HepG2 (cell line): ENCODE results near the gene KCND3. TPM values are rescaled to one million over a fixed set of nuclear protein-coding genes. Genes with fewer than 3 reads are reported as not detected.
A peak's percentile ranks its signal among the peaks of the same experiment; 100 is the strongest.

Source experiments
- ATAC-seq: fragments of 200-7000 bp; cut with Tn5 transposase; 3 replicates; pipeline ENCODE4 v1.9.1; 2020; ENCODE audit warnings: mild to moderate bottlenecking, moderate library complexity
- BruUV-seq: library from RNA; stranded (reverse); fragments of 400-500 nt; replicated peaks from 2 replicates; lab custom pipeline; 2021; lab: Mats Ljungman, UMichigan
- CTCF ChIA-PET: fragments of 300-600 bp; formaldehyde crosslinking; extraction: SDS; loops from one replicate; lab custom pipeline; 2021; ENCODE audit warnings: low total read pairs, inconsistent platforms, low intra/inter-chr PET ratio; lab: Yijun Ruan, JAX
- POLR2A ChIA-PET: fragments of 350-600 bp; sonication (Branson Sonifier 250); formaldehyde crosslinking; loops from one replicate; lab custom pipeline; 2020; ENCODE audit warnings: antibody characterized with exemption, inconsistent platforms; lab: Yijun Ruan, JAX
- DNase-seq: peaks from one replicate; pipeline ENCODE4 v3.0.0-alpha.2; 2015; ENCODE audit warnings: low spot score
- FAIRE-seq: peaks from 3 replicates; lab custom pipeline; 2011; peaks lifted over from hg19 to GRCh38; lab: Jason Lieb, UNC
- H2AFZ ChIP-seq: one replicate; pipeline ENCODE4 v1.6.1; 2011; ENCODE audit warnings: low read length, inconsistent platforms
- H3K27ac ChIP-seq: fragments of 300-600 bp; 3 replicates; pipeline ENCODE4 v1.8.0; 2011; ENCODE audit warnings: mixed run types, mild to moderate bottlenecking, mixed read lengths, low read length, inconsistent platforms; ENCODE audit not compliant: insufficient read depth; ENCODE audit errors: extremely low read length
- H3K27me3 ChIP-seq, 2 experiments: fragments of 200-600 bp in 1 of 2; 2 replicates in 1 of 2; 3 replicates in 1 of 2; pipeline versions ENCODE4 v1.6.0 to v1.8.0; 2011; ENCODE audit warnings: low read length in 2 of 2, mild to moderate bottlenecking in 2 of 2, moderate library complexity in 2 of 2, inconsistent platforms in 1 of 2; ENCODE audit not compliant: insufficient read depth in 2 of 2, control insufficient read depth in 1 of 2
- H3K36me3 ChIP-seq, 2 experiments: fragments of 200-600 bp in 1 of 2; replicated peaks in 1 of 2; 2 replicates in 1 of 2; 3 replicates in 1 of 2; pipeline versions ENCODE4 v1.5.1 to v1.8.0; 2011; ENCODE audit warnings: low read length in 2 of 2, inconsistent platforms in 1 of 2; ENCODE audit not compliant: insufficient read depth in 2 of 2, control insufficient read depth in 1 of 2
- H3K4me1 ChIP-seq: 2 replicates; pipeline ENCODE4 v1.5.1; 2012; ENCODE audit warnings: low read length, inconsistent platforms; ENCODE audit not compliant: insufficient read depth
- H3K4me2 ChIP-seq: 2 replicates; pipeline ENCODE4 v1.6.0; 2011; ENCODE audit warnings: low read depth, low read length, inconsistent platforms
- H3K4me3 ChIP-seq, 3 experiments: fragments of 200-600 bp in 1 of 3; sonication (generic), shearing (Covaris generic) in 1 of 3; replicated peaks in 1 of 3; 2 replicates each; pipeline ENCODE4 v1.5.1; 2011 to 2016; ENCODE audit warnings: low read length in 3 of 3, inconsistent platforms in 2 of 3, low read depth in 2 of 3, mild to moderate bottlenecking in 2 of 3, control low read depth in 1 of 3, mixed read lengths in 1 of 3; ENCODE audit not compliant: insufficient read depth in 1 of 3
- H3K79me2 ChIP-seq: one replicate; pipeline ENCODE4 v1.6.1; 2011; ENCODE audit warnings: low read length, inconsistent platforms; ENCODE audit not compliant: insufficient read depth
- H3K9ac ChIP-seq: 2 replicates; pipeline ENCODE4 v1.6.0; 2011; ENCODE audit warnings: mild to moderate bottlenecking, low read depth, low read length, inconsistent platforms; ENCODE audit not compliant: insufficient read depth
- H3K9me3 ChIP-seq: 2 replicates; pipeline ENCODE4 v1.5.1; 2012; ENCODE audit warnings: mild to moderate bottlenecking, low read length
- H4K20me1 ChIP-seq: 2 replicates; pipeline ENCODE4 v1.6.0; 2011; ENCODE audit warnings: inconsistent platforms, mild to moderate bottlenecking, low read length, moderate library complexity; ENCODE audit not compliant: insufficient read depth
- ADNP ChIP-seq: sonication (generic); formaldehyde crosslinking; IDR thresholded peaks from 2 replicates; pipeline ENCODE4 v1.4.0; 2020; ENCODE audit warnings: missing genetic modification reagents
- DMTF1 ChIP-seq: sonication (generic); formaldehyde crosslinking; IDR thresholded peaks from 2 replicates; pipeline ENCODE4 v1.4.0; 2020; ENCODE audit warnings: mild to moderate bottlenecking, missing genetic modification reagents
- FOXP4 ChIP-seq: sonication (generic); formaldehyde crosslinking; IDR thresholded peaks from 2 replicates; pipeline ENCODE4 v1.4.0; 2020; ENCODE audit warnings: missing genetic modification reagents
- MYC ChIP-seq: sonication (generic); formaldehyde crosslinking; IDR thresholded peaks from 2 replicates; pipeline ENCODE4 v1.9.0; 2021; ENCODE audit warnings: missing genetic modification reagents, borderline replicate concordance
- NCOA1 ChIP-seq: sonication (generic); formaldehyde crosslinking; IDR thresholded peaks from 2 replicates; pipeline ENCODE4 v1.9.0; 2021; ENCODE audit warnings: missing genetic modification reagents
- SP2 ChIP-seq: sonication (generic); formaldehyde crosslinking; IDR thresholded peaks from 2 replicates; pipeline ENCODE4 v1.5.1; 2020; ENCODE audit warnings: mild to moderate bottlenecking, missing genetic modification reagents
- TFDP2 ChIP-seq: sonication (generic); formaldehyde crosslinking; IDR thresholded peaks from 2 replicates; pipeline ENCODE4 v1.4.0; 2020; ENCODE audit warnings: missing genetic modification reagents
- UBTF ChIP-seq: sonication (generic); formaldehyde crosslinking; IDR thresholded peaks from 2 replicates; pipeline ENCODE4 v1.4.0; 2020; ENCODE audit warnings: mild to moderate bottlenecking, missing genetic modification reagents
- ZNF253 ChIP-seq: sonication (generic); formaldehyde crosslinking; IDR thresholded peaks from 2 replicates; pipeline ENCODE4 v1.8.0; 2022; ENCODE audit warnings: mild to moderate bottlenecking, missing genetic modification reagents, borderline replicate concordance
- ZNF281 ChIP-seq: sonication (generic); formaldehyde crosslinking; IDR thresholded peaks from 2 replicates; pipeline ENCODE4 v1.4.0; 2020; ENCODE audit warnings: missing genetic modification reagents, borderline replicate concordance
- ZSCAN31 ChIP-seq: sonication (generic); formaldehyde crosslinking; IDR thresholded peaks from 2 replicates; pipeline ENCODE4 v1.5.0; 2020; ENCODE audit warnings: low read depth, mild to moderate bottlenecking, missing genetic modification reagents
- WGBS: methylation state at CpG from one replicate; pipeline ENCODE4 v1.1.6; 2017; ENCODE audit warnings: low lambda C conversion rate; 5-methylcytosine and 5-hydroxymethylcytosine counted together
- in situ Hi-C: cut with HindIII; loops from 2 replicates; pipeline ENCODE4 v1.10.0; 2017; ENCODE audit warnings: low pct_unique_long_range_greater_than_20kb; ENCODE audit not compliant: extremely low pct_ligation_motif_present
- intact Hi-C: fragments of 100-400 bp; cut with micrococcal nuclease; formaldehyde crosslinking; loops from one replicate; pipeline ENCODE4 v1.10.0; 2022; ENCODE audit not compliant: unreplicated experiment
- polyA plus RNA-seq, 8 experiments: library from polyadenylated mRNA; depleted of rRNA in 3 of 8; stranded (reverse) in 7 of 8; unstranded in 1 of 8; fragments of >200 nt; fragmentation: Illumina TruSeq in 4 of 8; extraction: Trizol in 4 of 8; gene quantifications; 2 replicates each; pipeline versions ENCODE4 v1.2.1 to v1.2.3, GENCODE V29; 2011 to 2016; ENCODE audit warnings: low read depth in 4 of 8, missing spikeins in 1 of 8, mixed read lengths in 1 of 8; ENCODE audit not compliant: insufficient read depth in 1 of 8
- total RNA-seq, 5 experiments: library from RNA; depleted of rRNA; stranded (reverse); fragments of >200 nt; fragmentation: Illumina TruSeq; extraction: Trizol; gene quantifications; 2 replicates each; pipeline ENCODE4 v1.2.3, GENCODE V29; 2016; ENCODE audit warnings: low read depth in 1 of 5

The KCND3 gene
- total and polyA plus RNA-seq, 2 of the 13 experiments (the other 11 are each of a cell fraction or from before 2014, with no cell fraction given): 0.04 TPM; not detected in 1

DNA sequence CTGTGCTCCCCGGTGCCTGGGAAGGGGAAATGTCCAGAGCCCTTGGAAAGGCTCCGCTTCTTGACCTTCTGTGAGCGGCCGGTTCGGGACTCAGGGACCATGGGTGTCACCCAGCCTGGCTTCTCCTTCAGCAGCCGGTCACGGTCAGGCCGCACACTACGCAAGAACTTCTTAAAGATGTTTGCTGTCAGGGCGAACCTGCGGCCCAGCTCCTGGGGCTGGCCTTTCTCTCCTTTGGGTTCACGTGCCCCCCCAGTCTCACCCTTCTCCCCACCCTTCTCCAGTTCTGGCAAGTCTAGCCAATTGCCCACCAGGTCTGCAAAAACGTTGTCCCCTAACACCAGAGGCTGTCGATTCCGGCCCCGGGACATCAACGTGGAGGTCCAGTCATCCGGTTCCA, 262.4 kb downstream of the KCND3 start (continued):
- no peak for TF ChIP-seq DMTF1 (CRISPR knock-in tag)
- no peak for TF ChIP-seq TFDP2 (CRISPR knock-in tag)
- TF ChIP-seq ZSCAN31 (CRISPR knock-in tag): no peak
- no peak for TF ChIP-seq UBTF
- no peak for TF ChIP-seq SP2 (CRISPR knock-in tag)
- TF ChIP-seq NCOA1 (CRISPR knock-in tag): no peak

DNA sequence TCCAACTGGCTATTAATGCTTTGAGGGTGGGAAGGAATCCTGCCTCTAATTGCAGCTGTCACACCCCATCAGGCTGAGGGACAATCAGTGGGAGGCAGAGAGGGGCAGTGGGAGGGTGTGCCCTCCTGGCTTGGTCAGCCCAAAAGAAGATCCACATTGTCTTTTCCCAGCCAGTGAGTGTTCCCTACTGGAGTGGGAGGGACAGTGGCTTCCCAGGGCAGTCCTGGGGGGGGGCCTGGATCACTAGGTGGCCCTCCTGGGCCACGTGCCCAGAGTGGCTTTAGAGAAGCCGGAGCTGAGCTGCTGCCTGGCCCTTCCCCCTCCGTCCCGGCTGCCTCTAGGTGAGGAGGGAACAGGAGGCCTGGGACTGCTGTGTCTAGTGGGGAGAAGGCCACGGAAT, 264.3 kb downstream of the KCND3 start:
- Histone ChIP-seq H3K79me2 (no peaks in the 10 kb centered on the region), H3K4me3 (no peak overlapping the region), H2AFZ (no peak overlapping the region), H4K20me1 (no peaks in the 10 kb centered on the region), H3K9ac (no peak overlapping the region; the same call in 1 of the 2 replicates), H3K4me1 (peaks cover 60% of the 10 kb centered on the region), H3K27ac (no peak overlapping the region), H3K4me2 (no peak overlapping the region), H3K36me3 (0 out of 5 replicates have a peak, but pooled peaks cover 0 to 2% of the 10 kb centered on the region in 2 experiments), H3K27me3 (no peaks in the 10 kb centered on the region), H3K9me3 (no peaks in the 10 kb centered on the region)
- FAIRE-seq: no peak
- intact Hi-C loops (no loop called here), in situ Hi-C loops (no loop called here)
- ChIA-PET POLR2A (interaction anchor here (1.5 kb wide), 1 partner anchor 13 kb away, joined by 6 read pairs; the partner anchor contains the start of gene INKA2), CTCF (no interaction called here)
- BruUV-seq: no TSS peak
- DNase-seq: no peak
- 29% methylated on average over 4 of the region's 5 CpGs for WGBS
- ATAC-seq: peak; percentile 48
- TF ChIP-seq MYC (CRISPR knock-in tag) (peak; percentile 42; the same call in 1 of the 2 replicates), FOXP4 (CRISPR knock-in tag) (no peak), ZNF253 (CRISPR knock-in tag) (no peak), ADNP (no peak), ZNF281 (CRISPR knock-in tag) (peak; percentile 62; the same call in 1 of the 2 replicates)
